Right renal pelvis (tissue), 4 donors: ENCODE data around the gene RNPS1. TPM values are rescaled to one million over a fixed set of nuclear protein-coding genes. Genes with fewer than 3 reads are reported as not detected.

Experiments
- DNase-seq, 4 donors: peaks; one replicate each; pipeline ENCODE4 v3.0.0-alpha.2; 2013; ENCODE audit warnings: low read depth in 4 of 4, low spot score in 3 of 4, missing footprints in 1 of 4
- polyA plus RNA-seq, 4 donors: library from polyadenylated mRNA; unstranded; fragments of 120-200 nt; gene quantifications; one replicate each; pipeline ENCODE4 v1.2.1, GENCODE V29; 2013; ENCODE audit not compliant: insufficient read length in 4 of 4

RNPS1 gene
- polyA plus RNA-seq, 4 donors, result 184 to 221 (median 195) TPM

DNA sequence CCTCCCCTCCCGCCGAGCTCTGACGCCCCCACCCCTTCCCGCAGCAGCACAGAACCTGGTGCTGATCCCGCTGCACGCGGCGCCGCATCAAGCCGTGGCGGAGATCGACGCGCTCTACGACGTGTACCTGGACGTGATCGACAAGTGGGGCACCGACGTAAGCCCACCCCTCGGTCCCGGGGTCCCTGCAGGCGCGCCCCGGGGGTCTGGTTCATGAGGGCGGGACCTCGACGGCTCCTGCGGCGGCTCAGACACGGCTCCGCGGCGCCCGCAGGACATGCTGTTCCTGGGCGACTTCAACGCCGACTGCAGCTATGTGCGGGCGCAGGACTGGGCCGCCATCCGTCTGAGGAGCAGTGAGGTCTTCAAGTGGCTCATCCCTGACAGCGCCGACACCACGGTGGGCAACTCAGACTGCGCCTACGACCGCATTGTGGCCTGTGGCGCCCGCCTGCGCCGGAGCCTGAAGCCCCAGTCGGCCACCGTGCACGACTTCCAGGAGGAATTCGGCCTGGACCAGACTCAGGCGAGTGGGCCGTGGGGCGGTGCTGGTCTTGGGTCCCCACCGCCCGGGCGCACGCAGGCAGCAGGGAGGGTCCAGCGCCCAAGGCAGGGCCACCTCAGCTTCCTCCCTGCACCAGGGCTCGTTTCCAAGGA, 30.3 kb downstream of the RNPS1 start:
- no peak for DNase-seq

DNA sequence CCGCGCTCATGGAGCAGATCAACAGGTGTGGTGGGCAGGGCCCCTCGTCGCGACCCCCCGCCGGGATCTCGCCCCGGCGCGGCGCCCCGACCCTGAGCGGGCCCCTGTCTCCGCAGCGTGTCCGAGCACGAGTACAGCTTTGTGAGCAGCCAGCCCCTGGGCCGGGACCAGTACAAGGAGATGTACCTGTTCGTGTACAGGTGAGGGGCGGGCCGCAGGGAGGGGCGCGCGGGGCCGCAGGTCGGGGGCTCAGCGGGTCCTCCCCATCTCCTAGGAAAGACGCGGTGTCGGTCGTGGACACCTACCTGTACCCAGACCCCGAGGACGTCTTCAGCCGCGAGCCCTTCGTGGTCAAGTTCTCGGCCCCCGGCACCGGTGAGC, 30.8 kb downstream of the RNPS1 start:
- DNase-seq, result no peak

DNA sequence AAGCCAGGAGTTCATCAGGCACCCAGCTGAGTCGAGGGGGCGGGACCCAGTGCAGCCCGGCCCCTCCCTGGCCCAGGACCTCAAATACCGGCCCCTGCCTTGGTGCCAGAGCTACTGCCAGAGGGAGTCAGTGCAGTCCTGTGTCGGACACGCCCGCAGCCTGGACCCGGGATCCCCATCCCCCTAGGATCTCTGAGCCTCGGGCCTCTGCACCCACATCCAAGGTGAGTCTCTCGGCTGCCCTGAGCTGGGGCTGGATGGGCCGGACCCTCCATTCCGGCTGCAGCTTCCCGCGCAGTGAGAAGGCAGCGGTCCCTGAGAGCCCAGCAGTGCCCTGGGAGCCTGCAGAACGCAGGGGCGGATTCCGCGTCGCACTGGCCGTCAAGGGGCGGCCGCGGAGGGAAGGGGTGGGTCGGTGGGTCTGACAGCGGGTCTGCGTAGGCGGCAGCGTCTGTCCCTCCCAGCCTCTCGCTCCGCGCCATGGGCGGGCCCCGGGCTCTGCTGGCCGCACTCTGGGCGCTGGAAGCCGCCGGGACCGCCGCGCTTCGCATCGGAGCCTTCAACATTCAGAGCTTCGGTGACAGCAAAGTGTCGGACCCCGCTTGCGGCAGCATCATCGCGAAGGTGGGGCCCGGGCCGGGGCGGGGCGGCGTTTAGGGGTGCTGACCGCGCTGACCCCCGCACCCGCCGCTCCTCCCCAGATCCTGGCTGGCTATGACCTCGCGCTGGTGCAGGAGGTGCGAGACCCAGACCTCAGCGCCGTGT, 31.4 kb downstream of the RNPS1 start, which contains the start of gene DNASE1L2:
Gene DNASE1L2 (plus strand): TSS at position 108 of the 765 bp plus-strand sequence. CDS start 373 bp downstream, at position 481.
- no peak for DNase-seq

DNA sequence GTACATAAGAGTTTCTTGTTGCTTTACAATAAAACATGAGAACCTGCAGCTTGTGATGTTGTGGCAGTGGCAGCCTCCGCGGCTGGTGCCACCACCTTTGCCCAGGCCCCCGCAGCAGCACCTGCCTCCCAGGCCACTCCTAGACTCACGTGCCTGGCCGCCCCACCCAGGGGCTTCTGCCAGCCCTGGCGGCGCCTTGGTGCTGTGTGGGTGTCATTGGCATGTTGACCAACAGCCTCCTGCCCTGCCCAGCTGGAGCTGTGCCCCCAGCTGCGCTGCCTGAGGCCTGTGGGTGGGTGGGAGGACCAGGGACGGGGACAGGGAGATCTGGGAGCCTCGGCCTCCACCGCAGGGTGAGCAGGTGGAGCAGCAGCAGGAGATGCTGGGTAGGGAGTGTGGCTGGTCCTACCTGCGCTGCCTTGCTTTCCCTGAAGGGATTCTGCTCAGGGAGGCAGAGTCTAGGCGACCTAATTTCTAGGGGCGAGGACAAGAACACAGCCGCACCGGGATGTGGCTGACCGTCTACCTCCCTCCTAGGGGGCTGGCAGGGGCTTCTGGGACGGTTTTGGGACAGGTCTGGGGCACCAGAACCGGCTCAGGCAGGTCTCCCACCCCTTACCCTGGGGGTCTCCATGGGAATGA, 32.1 kb downstream of the RNPS1 start:
- DNase-seq, result no peak

DNA sequence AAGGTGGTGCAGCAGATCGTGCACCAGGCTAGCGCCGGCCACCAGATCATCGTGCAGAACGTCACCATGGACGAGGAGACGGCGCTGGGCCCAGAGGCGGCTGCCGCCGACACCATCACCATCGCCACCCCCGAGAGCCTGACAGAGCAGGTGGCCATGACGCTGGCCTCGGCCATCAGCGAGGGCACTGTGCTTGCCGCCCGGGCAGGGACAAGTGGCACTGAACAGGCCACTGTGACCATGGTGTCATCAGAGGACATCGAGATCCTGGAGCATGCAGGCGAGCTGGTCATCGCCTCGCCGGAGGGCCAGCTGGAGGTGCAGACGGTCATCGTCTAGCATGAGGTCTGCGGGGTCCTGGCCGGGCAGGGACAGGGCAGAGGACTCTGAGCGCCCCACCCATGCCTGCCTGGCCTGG, 32.7 kb downstream of the RNPS1 start:
- DNase-seq, result no peak

DNA sequence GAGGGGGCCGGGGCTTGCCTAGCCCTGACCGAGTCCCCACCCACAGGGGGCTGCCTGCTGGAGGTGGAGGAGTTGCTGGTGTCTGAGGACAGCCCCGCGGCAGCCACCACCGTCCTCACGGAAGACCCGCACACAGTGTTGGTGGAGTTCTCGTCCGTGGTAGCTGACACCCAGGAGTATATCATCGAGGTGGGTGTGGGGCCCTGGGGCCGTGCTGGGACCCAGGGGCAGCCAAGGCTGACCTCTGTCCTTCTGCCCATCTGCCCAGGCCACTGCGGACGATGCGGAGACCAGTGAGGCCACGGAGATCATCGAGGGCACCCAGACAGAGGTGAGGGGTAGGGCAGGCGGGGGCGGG, 33.1 kb downstream of the RNPS1 start:
- DNase-seq, result no peak

DNA sequence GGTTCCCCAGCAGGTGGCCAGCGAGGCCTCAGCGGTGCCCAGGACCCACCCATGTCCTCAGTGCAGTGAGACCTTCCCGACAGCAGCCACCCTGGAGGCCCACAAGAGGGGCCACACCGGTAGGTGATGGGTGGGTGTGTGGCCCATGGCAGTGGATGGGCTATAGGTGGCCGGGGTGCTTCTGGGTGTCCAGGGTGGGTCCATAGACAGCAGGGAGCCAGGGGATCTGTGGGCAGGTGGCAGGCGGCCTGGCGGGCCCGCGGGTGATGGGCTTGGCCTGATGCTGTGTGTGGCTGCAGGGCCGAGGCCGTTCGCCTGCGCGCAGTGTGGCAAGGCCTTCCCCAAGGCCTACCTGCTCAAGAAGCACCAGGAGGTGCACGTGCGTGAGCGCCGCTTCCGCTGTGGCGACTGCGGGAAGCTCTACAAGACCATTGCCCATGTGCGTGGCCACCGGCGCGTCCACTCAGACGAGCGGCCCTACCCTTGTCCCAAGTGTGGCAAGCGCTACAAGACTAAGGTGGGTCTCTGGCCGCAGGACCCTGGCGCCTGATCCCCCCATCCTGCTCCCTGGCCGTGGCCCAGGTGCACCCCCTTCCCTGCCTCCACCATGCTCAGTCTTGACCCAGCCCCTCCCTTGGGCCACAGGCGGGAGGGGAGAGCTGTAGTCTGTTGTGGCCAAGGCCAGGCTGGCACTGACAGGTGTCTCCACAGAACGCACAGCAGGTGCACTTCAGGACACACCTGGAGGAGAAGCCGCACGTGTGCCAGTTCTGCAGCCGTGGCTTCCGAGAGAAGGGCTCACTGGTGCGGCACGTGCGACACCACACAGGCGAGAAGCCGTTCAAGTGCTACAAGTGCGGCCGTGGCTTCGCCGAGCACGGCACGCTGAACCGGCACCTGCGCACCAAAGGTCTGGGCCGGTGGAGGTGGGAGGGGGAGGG, 33.8 kb downstream of the RNPS1 start:
- no peak for DNase-seq

DNA sequence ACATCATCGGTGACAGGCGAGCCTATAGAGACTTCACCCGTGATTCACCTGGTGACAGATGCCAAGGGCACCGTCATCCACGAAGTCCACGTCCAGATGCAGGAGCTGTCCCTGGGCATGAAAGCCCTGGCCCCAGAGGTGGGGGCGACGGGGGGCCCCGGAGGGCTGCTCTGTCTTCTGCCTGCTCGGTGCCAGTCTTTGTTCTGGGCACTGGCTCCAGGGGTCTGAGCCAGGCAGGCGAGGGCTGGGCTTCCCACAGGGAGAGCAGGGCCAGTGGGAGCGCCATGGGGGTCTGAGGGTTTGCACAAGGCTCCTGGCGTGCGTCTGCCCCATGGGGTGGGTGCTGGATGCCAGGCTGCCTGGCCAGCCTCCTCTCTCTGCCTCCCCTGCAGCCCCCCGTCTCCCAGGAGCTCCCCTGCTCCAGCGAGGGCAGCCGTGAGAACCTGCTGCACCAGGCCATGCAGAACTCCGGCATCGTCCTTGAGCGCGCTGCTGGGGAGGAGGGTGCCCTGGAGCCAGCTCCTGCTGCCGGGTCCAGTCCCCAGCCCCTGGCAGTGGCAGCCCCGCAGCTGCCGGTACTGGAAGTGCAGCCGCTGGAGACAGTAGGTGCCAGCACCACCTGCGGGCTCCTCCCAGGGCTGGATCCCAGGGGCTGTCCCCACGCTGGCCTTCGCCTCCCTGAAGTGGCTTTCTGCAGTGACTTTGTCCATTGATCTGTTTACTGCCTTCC, 34.7 kb downstream of the RNPS1 start:
- no peak for DNase-seq

DNA sequence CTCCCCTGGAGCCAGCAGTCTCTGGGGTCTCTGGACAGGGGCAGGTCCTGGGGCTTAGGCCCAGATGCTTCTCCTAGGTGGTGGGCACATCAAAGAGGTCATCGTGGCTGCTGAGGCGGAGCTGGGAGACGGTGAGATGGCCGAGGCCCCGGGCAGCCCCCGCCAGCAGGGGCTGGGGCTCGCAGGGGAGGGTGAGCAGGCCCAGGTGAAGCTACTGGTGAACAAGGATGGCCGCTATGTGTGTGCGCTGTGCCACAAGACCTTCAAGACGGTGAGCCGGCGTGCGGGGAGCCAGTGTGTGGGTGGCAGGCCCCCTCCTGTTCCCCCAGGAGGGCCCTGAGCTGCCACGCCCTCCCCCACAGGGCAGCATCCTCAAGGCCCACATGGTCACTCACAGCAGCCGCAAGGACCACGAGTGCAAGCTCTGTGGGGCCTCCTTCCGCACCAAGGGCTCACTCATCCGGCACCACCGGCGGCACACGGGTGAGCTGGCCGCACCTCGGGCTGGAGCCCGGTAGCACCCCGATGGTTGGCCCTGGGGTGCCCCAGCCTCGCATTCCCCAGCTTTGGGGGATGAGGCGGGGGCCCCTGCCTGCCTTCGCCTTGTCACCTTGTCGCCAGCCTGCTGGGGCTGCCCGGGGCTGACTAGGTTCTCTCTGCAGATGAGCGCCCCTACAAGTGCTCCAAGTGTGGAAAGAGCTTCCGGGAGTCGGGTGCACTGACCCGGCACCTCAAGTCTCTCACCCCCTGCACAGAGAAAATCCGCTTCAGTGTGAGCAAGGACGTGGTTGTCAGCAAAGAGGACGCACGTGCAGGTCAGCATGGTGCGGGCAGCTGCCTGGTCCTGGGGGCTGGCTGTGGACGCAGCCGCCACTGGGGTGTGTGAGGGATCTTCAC, 35.6 kb downstream of the RNPS1 start:
- DNase-seq, result no peak

DNA sequence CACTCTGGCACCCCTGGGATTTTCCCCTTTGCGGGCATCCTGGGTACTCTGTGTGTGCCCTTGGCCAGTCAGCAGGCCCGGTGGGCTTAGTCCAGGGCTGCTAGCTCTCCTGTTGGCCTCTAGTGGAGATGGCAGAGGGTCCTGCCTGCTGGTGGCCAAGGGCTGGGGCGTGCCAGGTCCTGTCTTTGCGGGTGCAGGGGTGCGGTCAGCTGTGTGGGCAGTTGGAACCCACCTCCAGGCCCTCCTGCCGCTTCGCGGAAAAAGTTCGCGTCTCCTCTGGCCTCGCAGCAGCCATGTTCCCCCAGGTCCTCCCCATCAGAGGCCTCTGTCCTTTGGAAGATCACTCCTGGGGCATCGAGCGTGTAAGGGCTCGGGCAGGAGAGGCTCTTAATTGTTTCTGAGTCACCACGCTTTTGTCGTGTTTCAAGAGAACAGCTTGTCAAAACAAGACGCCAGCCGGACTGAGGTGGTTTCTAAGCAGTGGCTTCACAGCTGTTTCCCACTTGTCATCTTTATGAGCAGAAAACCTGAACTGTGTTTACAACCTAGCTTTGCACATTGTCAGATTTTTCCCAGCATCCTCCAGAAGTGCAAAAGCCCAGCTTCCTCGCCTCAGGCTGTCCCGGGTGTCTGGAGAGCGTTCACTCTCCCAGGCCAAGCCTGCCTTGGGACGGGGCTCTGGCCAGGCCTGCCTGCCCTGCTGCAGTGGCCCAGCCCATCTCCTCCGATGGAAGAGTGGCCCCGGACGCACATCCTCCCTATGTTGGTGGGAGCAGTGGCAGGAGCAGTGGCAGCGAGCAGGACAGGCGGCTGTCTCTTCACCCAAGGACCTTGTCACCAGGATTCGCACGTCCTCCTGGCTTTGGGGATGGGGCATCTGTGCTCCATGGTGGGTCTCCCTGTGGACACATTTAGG, 36.7 kb downstream of the RNPS1 start:
- DNase-seq, result no peak

DNA sequence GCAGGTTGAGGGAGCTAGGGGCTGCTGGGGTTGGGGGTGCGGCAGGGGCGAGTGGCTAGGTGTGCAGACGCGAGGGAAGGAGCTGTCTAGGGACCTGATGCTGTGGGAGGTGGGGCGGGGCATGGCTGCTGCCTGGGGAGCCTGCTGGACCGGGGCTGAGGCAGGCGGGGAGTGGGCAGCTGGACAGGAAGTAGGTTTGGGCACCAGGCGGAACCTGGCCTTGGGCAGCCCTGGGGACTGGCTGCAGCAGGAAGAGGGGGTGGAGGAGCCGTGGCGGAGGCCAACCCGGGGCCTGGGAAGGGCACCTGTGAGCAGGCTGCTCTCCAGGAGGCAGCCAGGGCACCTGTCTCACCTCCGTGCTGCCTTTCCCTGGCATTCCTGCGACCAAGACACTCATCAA, 37.5 kb downstream of the RNPS1 start:
- DNase-seq, result no peak

DNA sequence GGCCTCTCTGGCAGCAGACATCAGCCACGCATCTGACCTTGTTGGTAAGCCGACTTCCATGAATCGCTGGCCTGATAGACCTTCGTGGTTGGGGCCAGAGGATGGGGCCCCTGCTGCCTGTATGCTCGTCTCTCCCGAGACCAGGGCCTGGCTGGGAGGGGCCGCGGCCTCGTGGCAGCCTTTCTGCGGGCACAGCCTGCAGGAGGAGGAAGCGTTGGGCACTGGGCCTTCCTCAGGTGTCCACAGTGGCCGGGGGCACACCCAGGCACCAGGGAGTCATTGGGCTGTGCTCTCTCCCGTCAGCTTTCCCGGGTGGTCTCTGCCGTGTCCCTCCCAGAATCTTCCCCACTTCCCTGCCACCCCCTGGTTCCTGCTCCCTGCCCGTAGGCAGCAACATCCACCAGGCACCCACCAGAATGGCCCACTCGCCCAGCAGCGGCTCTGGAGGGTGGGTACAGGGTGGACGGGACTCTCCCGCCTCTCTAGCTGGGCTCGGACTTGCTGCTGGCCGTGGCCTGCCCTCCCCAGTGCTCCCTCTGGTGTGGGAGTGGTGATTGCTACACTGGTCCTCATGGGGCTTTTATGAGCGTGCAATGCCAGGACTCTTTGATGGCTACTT, 38.2 kb downstream of the RNPS1 start:
- DNase-seq, result no peak

DNA sequence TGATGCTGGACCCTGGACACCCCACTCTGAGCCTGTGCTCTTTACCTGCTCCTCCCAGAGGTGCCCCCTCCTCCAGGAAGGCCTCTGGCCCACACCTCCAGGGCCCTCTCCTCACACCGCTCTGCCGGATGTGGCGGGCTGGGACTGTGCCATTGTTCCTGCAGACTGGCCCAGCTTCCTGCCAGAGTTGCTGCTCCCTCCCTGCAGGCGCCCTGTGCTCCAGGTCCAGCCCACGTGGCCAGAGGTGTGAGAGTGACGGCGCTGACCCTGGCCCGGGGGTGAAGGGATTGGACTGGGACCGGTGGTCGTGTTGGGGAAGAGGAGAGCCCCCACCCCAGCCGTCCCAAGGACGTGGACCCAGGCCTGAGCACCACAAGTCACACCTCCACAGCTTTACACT, 38.8 kb downstream of the RNPS1 start:
- DNase-seq, result no peak

DNA sequence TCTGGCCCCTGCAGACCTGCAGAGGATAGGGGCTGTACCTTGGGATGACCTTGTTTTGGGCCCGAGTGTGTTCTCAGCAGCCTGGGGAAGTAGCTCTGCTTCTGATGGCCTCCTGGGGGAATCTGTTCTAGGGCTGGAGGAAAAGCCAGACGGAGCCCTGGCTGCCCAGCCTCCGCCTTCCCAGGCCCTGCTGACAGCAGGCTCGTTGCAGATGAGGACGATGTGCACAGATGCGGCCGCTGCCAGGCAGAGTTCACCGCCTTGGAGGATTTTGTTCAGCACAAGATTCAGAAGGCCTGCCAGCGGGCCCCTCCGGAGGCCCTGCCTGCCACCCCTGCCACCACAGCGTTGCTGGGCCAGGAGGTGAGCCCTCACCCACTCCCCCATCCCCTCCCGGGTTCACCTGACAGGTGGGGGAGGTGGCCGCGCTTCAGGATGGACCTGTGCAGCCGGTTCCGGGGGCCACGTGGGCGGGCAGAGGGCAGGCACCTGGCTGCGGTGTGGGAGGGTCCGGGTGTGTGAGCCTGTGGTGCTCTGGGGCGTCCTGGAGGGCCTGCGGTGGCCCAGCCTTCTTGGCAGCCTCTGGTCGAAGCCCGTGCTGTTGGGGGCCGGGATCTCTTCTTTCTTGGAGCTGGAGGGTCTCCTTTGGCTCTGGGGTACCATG, 39.6 kb downstream of the RNPS1 start:
- no peak for DNase-seq

DNA sequence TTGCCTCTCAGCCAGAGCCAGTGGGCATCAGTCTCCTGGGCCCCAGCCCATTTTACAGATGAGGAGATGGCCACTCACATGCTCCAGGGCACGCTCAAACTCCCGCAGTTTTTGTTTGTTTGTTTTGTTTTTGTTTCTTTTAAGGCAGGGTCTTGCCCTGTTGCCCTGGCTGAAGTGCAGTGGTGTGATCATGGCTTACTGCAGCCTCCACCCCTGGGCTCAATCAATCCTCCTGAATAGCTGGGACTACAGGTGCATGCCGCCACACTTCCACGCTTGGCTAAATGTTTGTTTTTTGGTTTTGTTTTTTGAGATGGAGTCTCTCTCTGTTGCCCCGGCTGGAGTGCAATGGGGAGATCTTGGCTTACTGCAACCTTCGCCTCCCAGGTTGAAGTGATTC, 41.0 kb downstream of the RNPS1 start:
- DNase-seq, result no peak

DNA sequence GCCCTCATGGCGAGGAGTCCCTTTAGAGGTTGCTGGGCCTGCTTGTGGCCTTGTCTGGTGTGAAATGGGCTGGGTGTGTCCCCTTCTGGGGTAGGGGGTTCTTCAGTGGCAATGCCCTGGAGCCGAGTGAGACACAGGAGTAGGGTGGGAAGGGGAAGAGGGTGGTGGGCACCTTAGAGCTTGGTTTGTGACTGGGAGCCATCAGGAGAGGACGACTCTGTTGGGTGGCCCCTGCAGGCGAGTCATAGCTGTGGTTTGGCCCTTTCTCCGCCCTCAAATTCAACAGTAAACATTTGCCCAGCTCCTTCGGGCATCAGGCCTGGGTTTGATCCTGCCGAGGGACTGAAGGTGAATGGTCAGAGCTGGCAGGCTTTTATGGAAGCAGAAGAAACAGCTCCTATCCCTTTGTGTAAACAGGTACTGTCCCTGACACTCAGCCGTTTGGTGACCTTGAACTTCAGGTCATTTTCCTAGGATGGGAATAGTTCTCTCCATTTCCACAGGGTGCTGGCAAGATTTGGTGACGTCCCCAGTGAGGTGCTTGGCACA, 41.6 kb downstream of the RNPS1 start:
- no peak for DNase-seq
